ENCODE results near the gene SGO2.
"Not testable (repeated sequence)": the region's sequence is repeated elsewhere in the genome, so short reads cannot be mapped to it uniquely, and the experiment has no call there.

SGO2 gene

GRCh38 chr2:200592406-200593075 is 66.5 kb downstream of the SGO2 start:
- no peak for DNase-seq (ENCODE audit: low spot score)

GRCh38 chr2:200593905-200594304 is 67.9 kb downstream of the SGO2 start:
- no peak for DNase-seq (ENCODE audit: low spot score)

GRCh38 chr2:200595913-200596312 is 69.9 kb downstream of the SGO2 start:
- DNase-seq (ENCODE audit: low spot score) = no peak

- no peak for DNase-seq (ENCODE audit: low spot score)
These were observed 71.0 kb downstream of the SGO2 start for GRCh38 chr2:200596774-200597570.

GRCh38 chr2:200599206-200599605 is 73.2 kb downstream of the SGO2 start:
- no peak for DNase-seq (ENCODE audit: low spot score)

- DNase-seq (ENCODE audit: low spot score) = no peak
These were observed 74.7 kb downstream of the SGO2 start for GRCh38 chr2:200600549-200601225.

GRCh38 chr2:200602584-200602983 is 76.6 kb downstream of the SGO2 start:
- DNase-seq (ENCODE audit: low spot score) = no peak

- no peak for DNase-seq (ENCODE audit: low spot score)
These were observed 78.0 kb downstream of the SGO2 start for GRCh38 chr2:200603972-200604371.

- DNase-seq (ENCODE audit: low spot score) = no peak
These were observed 78.7 kb downstream of the SGO2 start for GRCh38 chr2:200604571-200605255.

- DNase-seq (ENCODE audit: low spot score) = no peak
These were observed 82.5 kb downstream of the SGO2 start for GRCh38 chr2:200608341-200609027.

GRCh38 chr2:200609028-200609614 is 83.1 kb downstream of the SGO2 start:
- no peak for DNase-seq (ENCODE audit: low spot score)

GRCh38 chr2:200610217-200610616 is 84.2 kb downstream of the SGO2 start:
- not testable (repeated sequence) for DNase-seq (ENCODE audit: low spot score)

- no peak for DNase-seq (ENCODE audit: low spot score)
These were observed 87.7 kb downstream of the SGO2 start for GRCh38 chr2:200613692-200614091.

- DNase-seq (ENCODE audit: low spot score) = no peak
These were observed 88.2 kb downstream of the SGO2 start for GRCh38 chr2:200614249-200614648.

- no peak for DNase-seq (ENCODE audit: low spot score)
These were observed 89.2 kb downstream of the SGO2 start for GRCh38 chr2:200615247-200615646.

- DNase-seq (ENCODE audit: low spot score) = no peak
These were observed 90.2 kb downstream of the SGO2 start for GRCh38 chr2:200616193-200616592.

GRCh38 chr2:200616656-200617055 is 90.6 kb downstream of the SGO2 start:
- DNase-seq (ENCODE audit: low spot score) = no peak

- no peak for DNase-seq (ENCODE audit: low spot score)
These were observed 91.4 kb downstream of the SGO2 start for GRCh38 chr2:200617156-200618053.

- DNase-seq (ENCODE audit: low spot score) = no peak
These were observed 92.0 kb downstream of the SGO2 start for GRCh38 chr2:200618054-200618419.

GRCh38 chr2:200618590-200619021 is 92.6 kb downstream of the SGO2 start:
- no peak for DNase-seq (ENCODE audit: low spot score)

Data from ecto neural progenitor cell (in vitro differentiated cells).